Measurements from ENCODE around the gene AIP. TPM values are rescaled to one million over a fixed set of nuclear protein-coding genes. Genes with fewer than 3 reads are reported as not detected.

Gene AIP
- total and polyA plus RNA-seq, 9 of the 15 experiments (the other 6 are each of a cell fraction or from before 2014, with no cell fraction given) = 5.2 to 92.5 (median 52.7) TPM

- H4K20me1 ChIP-seq (replicated peaks; ENCODE audit: control insufficient read depth, insufficient read depth, low read length) = 0 out of 2 replicates have a peak, but pooled peaks cover 4% of the 10 kb centered on the region
- no peaks in the 10 kb centered on the region for H3K9me3 ChIP-seq (replicated peaks; ENCODE audit: control insufficient read depth, insufficient read depth, low read depth, low read length)
- FAIRE-seq = no peak
- no peaks in the 10 kb centered on the region for H3K79me2 ChIP-seq (ENCODE audit: control insufficient read depth, insufficient read depth, low read length)
- no peak for ATAC-seq
- DNase-seq (ENCODE audit: extremely low read depth in 1 of 4, low spot score in 3 of 4) = no peak
- intact Hi-C loops (cut with micrococcal nuclease) = no loop called here
- peaks cover 7 to 24% of the 10 kb centered on the region in 2 experiments; a peak in 4 of 5 replicates for H3K27me3 ChIP-seq (ENCODE audit: control insufficient read depth in 2 of 2, insufficient read depth in 2 of 2, low read length in 2 of 2)
- H3K9me1 ChIP-seq (ENCODE audit: control insufficient read depth, insufficient read depth, low read length) = no peaks in the 10 kb centered on the region
- ChIA-PET CTCF (ENCODE audit: low intra/inter-chr PET ratio) (interaction anchor here (0.5 kb wide), 1 partner anchor 58 kb away, joined by 3 read pairs; no protein-coding TSS in a partner anchor), POLR2A (no interaction called here)
- no TSS peak for BruUV-seq (replicated peaks)
- H3K4me3 ChIP-seq = no peak overlapping the region
- peaks cover 0 to 14% of the 10 kb centered on the region in 2 experiments; a peak in 2 of 5 replicates for H3K4me1 ChIP-seq (replicated peaks in 1 of 2; ENCODE audit: control insufficient read depth in 2 of 2, insufficient read depth in 2 of 2, low read length in 2 of 2)
- H2AFZ ChIP-seq (ENCODE audit: low read depth, low read length) = no peak overlapping the region
- H3K4me2 ChIP-seq (ENCODE audit: insufficient read depth, low read length) = no peak overlapping the region
- WGBS (ENCODE audit: insufficient coverage, low coverage, missing lambda C conversion rate) = 33% methylated on average over 9 of the region's 9 CpGs
- H3K36me3 ChIP-seq (ENCODE audit: control insufficient read depth, insufficient read depth, low read length) = no peaks in the 10 kb centered on the region
- H3K27ac ChIP-seq (ENCODE audit: extremely low read depth, low read depth, low read length) = no peak overlapping the region
- in situ Hi-C loops (cut with MboI) = no loop called here
- peak overlapping the region in 1 of 2 experiments; percentile 55; a peak in 2 of 4 replicates for H3K9ac ChIP-seq (ENCODE audit: insufficient read depth in 1 of 2, low read depth in 2 of 2, low read length in 2 of 2)
- TF ChIP-seq PHB (CRISPR knock-in tag; IDR thresholded peaks at IDR 0.05) (no peak), RBFOX2 (IDR thresholded peaks at IDR 0.05; ENCODE audit: low read depth, low read length) (no peak), ARID2 (IDR thresholded peaks at IDR 0.05) (no peak), COPS2 (conservative IDR thresholded peaks at IDR 0.05) (no peak), PBX2 (CRISPR knock-in tag; IDR thresholded peaks at IDR 0.05; ENCODE audit: low read depth) (no peak), PBX2 (tag; conservative IDR thresholded peaks at IDR 0.05; ENCODE audit: low read depth) (no peak), IRF9 (tag; IDR thresholded peaks at IDR 0.05) (no peak), IFI16 (CRISPR knock-in tag; IDR thresholded peaks at IDR 0.05) (no peak), POLR2H (tag; IDR thresholded peaks at IDR 0.05; ENCODE audit: low read depth) (no peak), HDAC6 (IDR thresholded peaks at IDR 0.05; ENCODE audit: low read depth, low read length) (no peak), REST (IDR thresholded peaks at IDR 0.05; ENCODE audit: borderline replicate concordance) (no peak), REST (CRISPR knock-in tag; IDR thresholded peaks at IDR 0.05; ENCODE audit: low read depth) (no peak)
Observed at GRCh38 chr11:67516806-67517205, 34.0 kb downstream of the AIP start.

Data from K562 (cell line).